Stimulated activated CD4-positive, alpha-beta T cell treated with anti-CD3 and anti-CD28 coated beads, Interleukin-4, amount 100 ng/mL, for 24 hours (primary cell): ENCODE results near the gene BRD9.
"Not testable (repeated sequence)": the region's sequence is repeated elsewhere in the genome, so short reads cannot be mapped to it uniquely, and the experiment has no call there.

Source experiments
- DNase-seq: peaks from one replicate; pipeline ENCODE4 v3.0.0-alpha.2; 2020

The BRD9 gene

GRCh38 chr5:922436-923280 lies 30.1 kb upstream of the BRD9 start:
- no peak for DNase-seq

GRCh38 chr5:921456-922435 lies 29.1 kb upstream of the BRD9 start:
- DNase-seq = no peak

GRCh38 chr5:920321-920720 lies 27.7 kb upstream of the BRD9 start:
- no peak for DNase-seq

GRCh38 chr5:919356-920000 lies 26.9 kb upstream of the BRD9 start:
- DNase-seq = no peak

- DNase-seq = not testable (repeated sequence)
Observed at GRCh38 chr5:918717-919116, 26.1 kb upstream of the BRD9 start.

- no peak for DNase-seq
Observed at GRCh38 chr5:916441-917293, 24.1 kb upstream of the BRD9 start.

- no peak for DNase-seq
Observed at GRCh38 chr5:915946-916345, 23.3 kb upstream of the BRD9 start.

- DNase-seq = not testable (repeated sequence)
Observed at GRCh38 chr5:915346-915745, 22.7 kb upstream of the BRD9 start.

GRCh38 chr5:914612-915011 lies 22.0 kb upstream of the BRD9 start:
- DNase-seq = no peak

GRCh38 chr5:914174-914573 lies 21.6 kb upstream of the BRD9 start:
- no peak for DNase-seq

GRCh38 chr5:912280-913091 lies 19.9 kb upstream of the BRD9 start:
- DNase-seq = peak; percentile 82

- DNase-seq = no peak
Observed at GRCh38 chr5:911601-912000, 19.0 kb upstream of the BRD9 start.

GRCh38 chr5:910769-911160 lies 18.2 kb upstream of the BRD9 start:
- no peak for DNase-seq

GRCh38 chr5:909994-910768 lies 17.6 kb upstream of the BRD9 start:
- no peak for DNase-seq

GRCh38 chr5:909086-909485 lies 16.5 kb upstream of the BRD9 start:
- no peak for DNase-seq

- no peak for DNase-seq
Observed at GRCh38 chr5:908172-908571, 15.6 kb upstream of the BRD9 start.

- no peak for DNase-seq
Observed at GRCh38 chr5:907366-907910, 14.8 kb upstream of the BRD9 start.

GRCh38 chr5:905139-905642 lies 12.6 kb upstream of the BRD9 start:
- no peak for DNase-seq

- no peak for DNase-seq
Observed at GRCh38 chr5:903756-904096, 11.1 kb upstream of the BRD9 start.
